GM19240 (cell line): ENCODE measurements around the gene PPP1R14B.
A peak's percentile ranks its signal among the peaks of the same experiment; 100 is the strongest.

ENCODE experiments used
- DNase-seq: peaks from one replicate; pipeline ENCODE4 v3.0.0; 2011; ENCODE audit warnings: low spot score; ENCODE audit not compliant: insufficient read length

PPP1R14B gene

DNA sequence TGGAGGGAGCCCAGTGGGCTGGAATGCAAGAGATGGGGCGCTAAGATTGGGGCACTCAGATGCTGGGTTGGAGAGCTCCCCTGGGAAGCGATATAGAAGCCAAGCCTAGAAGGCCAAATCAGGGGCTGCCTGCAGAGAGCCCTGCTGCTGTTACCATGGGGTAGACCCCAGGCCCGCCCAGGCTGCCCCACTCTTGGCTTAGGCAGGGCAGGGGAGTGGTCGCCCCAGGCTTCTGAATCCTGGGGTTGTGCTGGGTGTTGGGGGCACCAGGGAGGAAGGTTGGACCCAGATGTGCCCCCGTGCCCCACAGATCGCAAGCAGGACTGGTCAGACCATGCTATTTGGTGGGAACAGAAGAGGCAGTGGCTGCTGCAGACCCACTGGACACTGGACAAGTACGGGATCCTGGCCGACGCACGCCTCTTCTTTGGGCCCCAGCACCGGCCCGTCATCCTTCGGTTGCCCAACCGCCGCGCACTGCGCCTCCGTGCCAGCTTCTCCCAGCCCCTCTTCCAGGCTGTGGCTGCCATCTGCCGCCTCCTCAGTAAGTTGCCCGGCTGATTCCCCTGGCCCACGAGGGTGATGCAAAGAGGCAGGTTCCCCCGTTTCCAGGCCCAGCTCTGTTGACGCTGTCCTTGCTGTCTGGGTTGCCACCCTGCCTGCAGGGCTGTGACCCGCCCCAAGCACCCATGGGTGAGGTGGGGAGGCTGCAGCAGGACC lies 36.3 kb downstream of the PPP1R14B start:
- no peak for DNase-seq

DNA sequence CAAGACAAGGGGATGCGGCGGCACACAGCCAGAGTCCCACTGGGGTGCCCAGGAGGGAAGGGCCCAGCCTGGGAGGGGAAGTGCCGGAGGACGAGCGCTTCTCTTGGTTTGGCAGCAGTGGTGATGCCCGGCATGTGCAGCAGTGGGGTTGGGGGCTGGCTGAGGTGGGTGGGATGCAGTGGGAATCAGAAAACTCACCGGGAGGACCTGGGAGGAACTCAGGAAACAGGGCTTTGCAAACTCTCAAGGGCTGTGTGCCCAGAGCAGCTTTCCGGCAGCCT lies 37.2 kb downstream of the PPP1R14B start:
- DNase-seq, result no peak

DNA sequence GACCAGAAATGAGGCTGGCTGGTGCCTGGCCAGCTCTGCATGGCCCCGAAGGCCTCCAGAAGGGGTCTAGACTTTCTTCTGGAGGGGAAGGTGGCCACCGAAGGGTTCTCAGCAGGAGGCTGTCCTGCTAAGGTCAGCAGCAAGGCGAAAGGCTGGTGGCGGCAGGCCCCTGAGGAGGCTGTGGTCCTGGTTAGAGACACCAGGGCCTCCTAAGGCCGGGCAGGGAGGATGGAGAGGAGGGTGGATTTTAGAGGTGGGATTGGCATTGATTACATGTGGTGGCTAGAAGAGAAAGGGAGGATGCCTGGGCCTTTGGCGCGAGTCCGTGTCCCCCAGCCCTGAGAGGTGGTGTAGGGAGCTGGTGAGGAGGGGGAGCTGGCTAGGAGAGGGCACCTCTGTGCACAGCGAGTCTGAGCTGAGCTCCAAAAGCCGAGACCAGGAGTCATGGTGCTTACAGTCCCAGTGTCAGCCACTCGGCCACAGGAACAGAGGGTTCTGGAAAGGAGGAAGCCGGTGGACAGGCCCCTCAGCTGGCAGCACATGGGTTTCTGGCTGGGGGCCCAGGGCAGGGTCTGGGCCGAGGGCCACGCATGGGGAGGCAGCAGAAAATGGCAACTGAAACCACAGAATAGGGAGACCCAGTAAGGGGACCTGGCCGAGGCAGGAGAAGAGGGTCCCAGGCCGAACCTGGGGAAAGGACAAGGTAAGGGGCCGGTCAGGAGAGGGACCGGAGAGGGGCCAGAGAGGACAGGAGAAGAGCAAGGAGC lies 37.8 kb downstream of the PPP1R14B start:
- no peak for DNase-seq

DNA sequence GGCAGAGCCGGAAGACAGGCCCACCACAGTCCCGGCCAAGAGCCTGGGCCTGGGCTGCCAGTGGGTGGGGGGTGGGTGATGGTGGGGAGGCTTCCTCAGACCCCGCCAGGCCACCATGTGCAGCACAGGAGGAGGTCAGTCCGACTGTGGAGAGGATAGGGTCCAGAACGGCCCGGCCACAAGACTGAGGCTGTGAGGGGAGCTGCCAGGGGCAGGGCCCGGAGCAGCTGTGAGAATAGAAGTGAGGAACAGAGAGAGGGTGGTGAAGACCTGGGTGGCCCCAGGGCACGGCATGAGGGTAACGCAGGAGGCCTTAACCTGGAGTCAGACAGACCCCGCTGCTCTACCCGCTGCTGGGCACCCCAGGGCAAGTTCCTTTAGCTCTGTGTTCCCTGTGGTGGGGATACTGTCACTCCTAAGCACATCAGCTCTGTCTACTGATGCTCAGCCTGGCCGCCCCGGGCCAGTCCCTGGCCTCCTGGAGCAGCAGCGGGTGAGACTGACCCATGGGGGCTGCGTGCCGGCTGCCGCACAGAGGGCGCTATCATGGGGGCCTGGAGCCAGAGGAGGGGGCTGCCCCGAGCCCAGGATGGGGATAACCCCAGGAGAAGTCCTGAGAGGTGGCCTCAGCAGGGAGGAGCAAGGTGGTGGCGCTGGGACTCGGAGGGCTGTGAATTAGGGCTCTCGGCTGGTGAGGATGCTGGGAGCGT lies 38.5 kb downstream of the PPP1R14B start:
- DNase-seq, result no peak

DNA sequence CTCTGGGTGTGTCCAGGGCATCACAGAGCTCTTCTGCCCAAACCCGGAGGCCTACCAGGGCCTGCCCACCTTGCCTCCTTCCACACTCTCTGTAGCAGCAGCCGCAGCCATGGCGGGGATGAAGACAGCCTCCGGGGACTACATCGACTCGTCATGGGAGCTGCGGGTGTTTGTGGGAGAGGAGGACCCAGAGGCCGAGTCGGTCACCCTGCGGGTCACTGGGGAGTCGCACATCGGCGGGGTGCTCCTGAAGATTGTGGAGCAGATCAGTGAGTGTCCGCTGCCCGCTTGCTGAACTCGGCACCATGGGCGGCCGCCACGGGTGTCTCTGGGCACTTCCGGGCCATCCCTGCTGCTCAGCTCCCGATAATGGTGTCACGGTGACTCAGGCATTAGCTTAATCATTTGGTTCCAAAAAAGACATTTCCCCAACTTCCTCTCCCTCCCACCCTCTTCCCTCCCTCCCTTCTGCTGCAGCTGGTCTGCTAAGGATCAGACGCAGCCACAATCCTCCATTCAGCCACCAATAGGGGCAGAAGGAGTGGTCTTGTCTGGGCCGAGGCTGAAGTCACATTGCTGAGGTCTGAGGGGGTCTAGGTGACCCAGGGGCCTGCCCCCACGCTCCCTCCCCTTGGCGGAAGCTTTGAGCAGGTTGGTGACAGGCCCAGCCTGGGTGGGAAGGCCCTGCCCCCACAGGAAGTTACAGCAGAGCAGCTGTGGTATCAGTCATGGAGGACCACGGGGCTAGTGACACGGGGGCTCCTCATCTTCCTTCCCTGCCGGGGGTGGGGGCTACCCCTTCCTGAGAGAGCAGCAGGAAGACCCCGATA lies 39.3 kb downstream of the PPP1R14B start:
- peak; percentile 95 for DNase-seq

DNA sequence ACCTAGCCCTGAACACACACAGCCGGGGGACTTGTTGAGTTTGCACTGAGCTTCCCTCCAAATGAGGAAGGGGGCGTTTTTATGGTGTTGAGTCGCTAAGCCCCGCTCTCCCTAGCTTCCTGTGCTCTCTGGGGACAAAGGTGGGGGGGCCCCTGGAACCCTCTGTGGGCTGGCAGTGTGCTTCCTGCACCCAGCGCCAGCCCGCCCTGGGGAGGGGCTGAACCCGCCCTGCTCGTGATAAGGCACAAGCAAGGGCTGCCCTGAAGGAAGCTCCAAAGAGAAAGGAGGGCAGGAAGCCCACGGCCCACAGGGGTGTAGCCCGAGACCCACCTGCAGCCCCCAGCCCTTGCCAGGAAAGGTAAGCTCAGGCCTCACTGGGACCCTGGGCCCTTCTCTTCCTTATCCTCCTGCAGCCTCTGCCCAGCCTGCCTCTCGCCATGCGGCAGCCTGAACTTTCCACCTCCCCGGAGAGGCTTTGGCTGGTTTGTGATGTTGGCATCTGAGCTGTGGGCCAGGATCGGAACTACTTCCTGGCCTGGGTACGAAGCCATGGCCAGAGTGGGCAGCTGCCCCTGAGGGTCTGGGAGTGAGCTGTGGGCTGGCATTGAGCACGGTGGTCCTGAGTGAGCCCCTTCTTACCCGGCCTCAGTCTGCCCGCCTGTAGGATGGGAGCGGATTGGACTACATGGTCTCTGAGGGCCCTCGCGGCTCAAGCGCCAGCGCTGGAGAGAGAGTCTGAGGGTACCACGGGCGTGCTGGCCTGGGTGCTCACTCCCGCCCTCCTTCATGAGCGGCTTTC lies 40.1 kb downstream of the PPP1R14B start, which contains the start of gene FERMT3:
FERMT3 (plus strand) TSS at position 265 of the 799 bp plus-strand sequence. CDS start 644 bp downstream, outside the sequence.
- no peak for DNase-seq

DNA sequence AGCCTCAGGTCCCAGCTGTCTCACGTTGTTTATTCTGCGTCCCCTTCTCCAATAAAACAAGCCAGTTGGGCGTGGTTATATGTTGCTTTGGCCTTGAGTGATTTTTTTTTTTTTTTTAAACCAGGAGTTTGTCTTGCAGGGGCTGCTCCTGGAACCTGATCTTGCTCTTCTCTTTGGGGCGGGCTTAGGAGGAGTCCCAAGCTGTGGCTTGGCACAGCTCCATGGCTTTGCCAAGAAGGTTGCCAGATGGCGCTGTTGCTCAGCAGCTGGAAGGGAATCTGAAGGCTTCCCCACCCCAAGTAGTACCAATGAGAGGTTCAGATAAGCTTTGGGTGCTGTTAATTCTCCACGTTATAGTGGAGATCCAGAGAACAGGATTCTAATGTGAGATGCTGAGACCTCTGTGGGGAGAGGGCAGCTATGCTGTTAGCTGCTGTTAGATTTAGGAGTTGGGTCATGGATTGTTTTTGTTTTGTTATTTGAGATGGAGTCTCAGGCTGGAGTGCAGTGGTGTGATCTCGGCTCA lies 42.2 kb downstream of the PPP1R14B start:
- no peak for DNase-seq

DNA sequence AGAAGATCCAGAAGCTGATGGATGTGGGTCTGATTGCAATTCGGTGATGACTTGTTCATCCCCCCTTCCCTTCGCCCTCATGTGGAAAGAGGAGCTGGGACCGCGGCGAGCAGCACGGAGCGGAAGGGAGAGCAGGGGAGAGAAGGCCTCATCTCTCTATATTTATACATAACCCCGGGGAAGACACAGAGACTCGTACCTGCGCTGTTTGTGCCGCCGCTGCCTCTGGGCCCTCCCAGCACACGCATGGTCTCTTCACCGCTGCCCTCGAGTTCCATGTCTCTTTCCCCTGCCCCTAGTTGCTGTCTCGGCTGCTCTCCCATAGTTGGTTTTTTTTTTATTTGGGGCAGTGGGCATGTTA lies 42.7 kb downstream of the PPP1R14B start:
- no peak for DNase-seq

DNA sequence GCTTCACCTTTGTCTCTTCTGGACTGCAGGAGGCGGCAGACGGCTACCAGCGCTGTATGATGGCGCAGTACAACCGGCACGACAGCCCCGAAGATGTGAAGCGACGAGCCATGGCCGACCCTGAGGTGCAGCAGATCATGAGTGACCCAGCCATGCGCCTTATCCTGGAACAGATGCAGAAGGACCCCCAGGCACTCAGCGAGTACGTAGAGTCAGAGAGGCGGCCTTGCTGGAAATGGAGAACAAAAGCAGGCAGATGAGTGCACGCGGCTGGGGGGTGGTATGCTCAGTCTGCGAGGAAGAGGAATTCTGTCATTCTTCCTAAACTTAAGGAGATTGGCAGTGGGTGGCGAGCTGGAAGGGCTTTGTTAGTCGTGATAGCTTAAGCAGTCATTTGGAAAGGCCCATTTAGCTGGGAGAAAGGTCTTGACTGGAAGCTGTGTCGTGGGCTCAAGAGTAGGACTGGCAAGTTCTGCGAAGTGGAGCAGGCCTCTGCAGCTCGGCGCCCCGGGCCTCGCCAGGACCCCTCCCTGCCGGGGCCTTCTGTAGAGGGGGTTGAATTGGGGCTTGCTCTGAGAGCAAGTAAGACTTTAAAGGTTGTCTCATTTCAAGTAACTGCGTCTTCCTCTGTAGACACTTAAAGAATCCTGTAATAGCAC lies 43.2 kb downstream of the PPP1R14B start:
- DNase-seq, result no peak

DNA sequence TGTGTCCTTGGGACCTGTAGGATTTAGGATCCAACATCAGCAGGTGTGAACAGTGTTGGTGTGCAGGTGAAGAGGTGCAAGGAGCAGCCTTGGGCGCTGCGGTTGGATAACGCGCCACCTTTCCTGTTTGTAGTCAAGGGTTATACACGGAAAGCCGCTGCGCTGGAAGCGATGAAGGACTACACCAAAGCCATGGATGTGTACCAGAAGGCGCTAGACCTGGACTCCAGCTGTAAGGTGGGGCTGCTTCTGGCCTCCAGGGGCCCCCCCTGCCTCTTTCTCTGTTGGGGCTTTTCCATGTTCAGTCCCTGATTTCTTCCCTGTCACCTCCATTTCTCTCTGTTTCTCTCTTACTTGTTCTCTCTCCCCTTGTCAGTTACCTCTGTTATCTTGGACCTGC lies 43.8 kb downstream of the PPP1R14B start:
- no peak for DNase-seq

DNA sequence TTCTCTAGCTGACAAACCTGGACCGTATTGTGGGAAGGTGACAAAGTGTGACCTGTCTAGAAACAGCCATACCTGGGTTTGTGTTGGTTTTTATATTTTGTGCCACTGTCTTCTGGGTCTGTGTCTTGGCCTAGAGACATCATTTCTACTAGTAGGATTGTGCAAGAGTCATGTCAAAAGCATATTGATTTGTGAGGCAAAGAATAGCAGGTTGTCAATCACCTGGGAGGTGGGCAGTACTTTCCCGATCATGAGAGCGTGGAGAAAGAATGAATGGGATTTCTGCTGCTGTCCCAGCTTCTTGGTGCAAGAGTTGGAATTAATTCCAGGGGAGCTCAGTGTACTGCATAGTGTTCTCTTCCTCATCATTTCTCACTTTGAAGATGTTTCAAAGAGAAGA lies 45.2 kb downstream of the PPP1R14B start:
- DNase-seq, result no peak

DNA sequence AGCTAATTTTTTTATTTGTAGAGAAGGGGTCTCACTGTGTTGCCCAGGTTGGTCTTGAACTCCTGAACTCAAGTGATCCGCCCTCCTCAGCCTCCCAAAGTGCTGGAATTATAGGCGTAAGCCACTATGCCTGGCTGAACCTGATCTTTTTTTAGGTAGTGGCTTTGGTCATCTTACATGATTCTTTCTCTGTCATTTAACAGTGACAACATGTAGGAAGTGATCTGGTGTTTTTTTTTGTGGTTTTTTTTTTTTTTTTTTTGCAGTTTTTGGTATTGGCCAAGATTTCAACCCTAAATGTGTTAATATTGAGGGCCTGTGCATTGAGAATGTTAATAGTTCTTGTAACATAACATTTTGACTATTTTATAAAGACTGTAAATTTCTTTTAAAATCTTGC lies 48.2 kb downstream of the PPP1R14B start:
- no peak for DNase-seq

DNA sequence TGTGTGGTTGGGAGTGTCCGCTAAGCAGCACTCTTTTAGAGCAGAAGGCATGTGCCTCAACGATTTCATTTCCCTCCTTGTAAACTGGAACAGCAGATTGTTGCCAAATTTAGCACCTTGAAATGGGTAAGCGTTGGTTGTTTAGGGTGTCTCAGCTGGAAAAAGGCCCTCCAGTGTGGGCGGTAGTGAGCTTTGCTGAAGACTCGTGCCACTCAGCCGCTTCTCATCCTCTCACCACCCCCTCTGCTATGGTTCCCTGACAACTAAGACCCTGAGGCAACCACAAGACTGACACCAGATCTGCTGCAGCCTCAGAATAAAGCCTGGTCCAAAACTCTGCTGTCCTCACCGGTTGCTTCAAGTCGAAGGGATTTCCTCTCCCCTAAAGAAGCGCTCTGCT lies 50.1 kb downstream of the PPP1R14B start:
- no peak for DNase-seq
